Progenitor cell of endocrine pancreas (in vitro differentiated cells): Measurements from ENCODE around the gene VPS16. TPM values are rescaled to one million over a fixed set of nuclear protein-coding genes. Genes with fewer than 3 reads are reported as not detected.
"Not testable (repeated sequence)": the region's sequence is repeated elsewhere in the genome, so short reads cannot be mapped to it uniquely, and the experiment has no call there.

Experiments used
- DNase-seq: peaks from one replicate; pipeline ENCODE4 v3.0.0; 2021; ENCODE audit warnings: low spot score; ENCODE audit not compliant: unreplicated experiment
- H3K27ac Mint-ChIP-seq: 2 replicates; pipeline ENCODE4 v1.8.0; 2021; ENCODE audit warnings: mild to moderate bottlenecking, moderate library complexity, mixed read lengths
- H3K27me3 Mint-ChIP-seq: 2 replicates; pipeline ENCODE4 v1.8.0; 2021; ENCODE audit warnings: mixed read lengths
- H3K36me3 Mint-ChIP-seq: 2 replicates; pipeline ENCODE4 v1.8.0; 2022; ENCODE audit warnings: mixed read lengths; ENCODE audit not compliant: insufficient read depth
- H3K4me1 Mint-ChIP-seq: 2 replicates; pipeline ENCODE4 v1.8.0; 2021; ENCODE audit warnings: low read depth, mixed read lengths
- H3K4me3 Mint-ChIP-seq: 2 replicates; pipeline ENCODE4 v1.8.0; 2021; ENCODE audit warnings: low read depth, mild to moderate bottlenecking, moderate library complexity, mixed read lengths
- H3K9me3 Mint-ChIP-seq: 2 replicates; pipeline ENCODE4 v1.8.0; 2021; ENCODE audit warnings: low read depth, mixed read lengths
- CTCF ChIP-seq: fragments of 200-600 bp; sonication (generic); IDR thresholded peaks from one replicate; pipeline ENCODE4 v1.5.0; 2021; ENCODE audit warnings: antibody characterized with exemption, mild to moderate bottlenecking; ENCODE audit not compliant: unreplicated experiment
- total RNA-seq: library from RNA; stranded (reverse); gene quantifications from 2 replicates; pipeline ENCODE4 v1.2.1, GENCODE V29; 2021

The VPS16 gene
- total RNA-seq, 1 donor from 2014 or later, result 48.5 TPM

GRCh38 chr20:2820896-2821869 is 19.4 kb upstream of the VPS16 start:
- Mint-ChIP-seq H3K4me3 (no peak overlapping the region), H3K9me3 (no peaks in the 10 kb centered on the region), H3K36me3 (no peaks in the 10 kb centered on the region), H3K4me1 (peaks cover 9% of the 10 kb centered on the region), H3K27me3 (peaks cover 44% of the 10 kb centered on the region), H3K27ac (no peak overlapping the region)
- no peak for DNase-seq
- no peak for TF ChIP-seq CTCF

DNA sequence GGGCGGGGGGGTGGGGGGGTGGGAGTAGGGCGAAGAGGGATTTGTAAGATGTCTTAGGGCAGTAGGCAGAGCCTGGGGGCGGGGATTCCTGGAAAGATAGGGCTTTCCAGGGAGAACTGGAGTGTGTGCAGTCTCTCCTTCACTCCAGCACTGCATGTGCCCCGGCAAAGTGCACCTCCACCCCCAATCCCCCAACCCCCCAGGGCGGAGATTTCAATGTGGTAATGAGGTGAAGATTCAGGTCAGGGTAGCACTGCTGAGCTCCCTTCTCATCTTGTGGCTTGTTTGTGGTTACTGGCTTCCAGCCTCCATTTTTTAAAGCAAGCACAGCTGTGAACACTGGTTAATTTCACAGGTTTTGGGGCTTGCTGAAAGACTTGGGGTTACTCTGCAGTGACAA is 18.5 kb upstream of the VPS16 start:
- peaks cover 53% of the 10 kb centered on the region for H3K27me3 Mint-ChIP-seq
- H3K36me3 Mint-ChIP-seq, result no peaks in the 10 kb centered on the region
- DNase-seq, result no peak

GRCh38 chr20:2825761-2826160 is 14.8 kb upstream of the VPS16 start:
- H3K36me3 Mint-ChIP-seq, result no peaks in the 10 kb centered on the region
- TF ChIP-seq CTCF, result no peak
- H3K9me3 Mint-ChIP-seq, result peaks cover 3% of the 10 kb centered on the region
- peaks cover 2% of the 10 kb centered on the region for H3K4me1 Mint-ChIP-seq
- no peak overlapping the region for H3K27ac Mint-ChIP-seq
- peaks cover 45% of the 10 kb centered on the region for H3K27me3 Mint-ChIP-seq
- no peak overlapping the region for H3K4me3 Mint-ChIP-seq
- DNase-seq, result no peak

More for the DNA sequence above, 18.5 kb upstream of the VPS16 start:
- Mint-ChIP-seq H3K4me1 (peaks cover 9% of the 10 kb centered on the region), H3K4me3 (no peak overlapping the region), H3K27ac (no peak overlapping the region), H3K9me3 (peaks cover under 1% of the 10 kb centered on the region)
- TF ChIP-seq CTCF, result no peak

DNA sequence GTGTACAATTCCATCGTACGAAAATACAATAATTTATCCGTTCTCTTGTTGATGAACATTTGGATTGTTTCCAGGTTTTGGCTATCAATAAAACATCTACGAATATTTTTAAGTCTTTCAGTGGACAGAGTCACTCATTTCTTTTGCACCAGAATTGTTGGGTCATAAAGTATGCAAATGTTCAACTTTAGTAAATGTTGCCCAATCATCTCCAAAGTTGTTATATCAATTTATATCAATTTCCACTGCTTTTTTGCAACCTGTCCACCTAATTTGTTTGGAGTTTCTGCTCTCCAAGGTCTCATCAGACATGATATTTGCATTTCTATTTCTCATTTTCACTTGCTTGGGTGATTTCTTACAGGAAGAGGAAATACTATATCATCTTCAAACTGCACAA is 13.9 kb upstream of the VPS16 start:
- TF ChIP-seq CTCF, result no peak
- H3K36me3 Mint-ChIP-seq, result no peaks in the 10 kb centered on the region
- peaks cover 42% of the 10 kb centered on the region for H3K27me3 Mint-ChIP-seq
- no peak overlapping the region for H3K4me3 Mint-ChIP-seq
- no peak for DNase-seq
- H3K9me3 Mint-ChIP-seq, result peaks cover 3% of the 10 kb centered on the region
- peaks cover 2% of the 10 kb centered on the region for H3K4me1 Mint-ChIP-seq
- no peak overlapping the region for H3K27ac Mint-ChIP-seq

DNA sequence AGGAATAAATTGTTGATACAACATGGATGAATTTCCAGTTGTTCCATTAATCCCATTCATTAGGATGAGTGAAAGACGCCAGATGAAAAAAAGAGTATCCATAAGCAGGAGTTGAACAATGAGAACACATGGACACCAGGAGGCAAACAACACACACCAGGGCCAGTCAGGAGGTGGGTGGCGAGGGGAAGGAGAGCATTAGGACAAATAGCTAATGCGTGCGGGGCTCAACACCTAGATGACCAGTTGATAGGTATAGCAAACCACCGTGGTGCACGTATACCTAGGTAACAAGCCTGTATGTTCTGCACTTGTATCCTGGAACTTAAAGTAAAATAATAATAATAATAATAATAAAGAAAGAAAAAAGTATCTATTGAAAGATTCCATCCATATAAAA is 11.2 kb upstream of the VPS16 start:
- Mint-ChIP-seq H3K27ac (no peak overlapping the region), H3K4me1 (no peaks in the 10 kb centered on the region), H3K36me3 (peaks cover 1% of the 10 kb centered on the region), H3K4me3 (no peak overlapping the region), H3K27me3 (peaks cover 36% of the 10 kb centered on the region), H3K9me3 (peaks cover 3% of the 10 kb centered on the region)
- no peak for DNase-seq
- no peak for TF ChIP-seq CTCF

- not testable (repeated sequence) for DNase-seq, H3K27ac Mint-ChIP-seq, H3K4me1 Mint-ChIP-seq, H3K4me3 Mint-ChIP-seq, H3K36me3 Mint-ChIP-seq, H3K9me3 Mint-ChIP-seq
- peaks cover 30% of the 10 kb centered on the region for H3K27me3 Mint-ChIP-seq
Observed at GRCh38 chr20:2831206-2831605, 9.3 kb upstream of the VPS16 start.
